ENCODE measurements around the gene EPS8L1.
"Not testable (repeated sequence)": the region's sequence is repeated elsewhere in the genome, so short reads cannot be mapped to it uniquely, and the experiment has no call there.

Gene EPS8L1

GRCh38 chr19:55094456-55095259 is 19.0 kb downstream of the EPS8L1 start:
- no peak for DNase-seq (ENCODE audit: low read depth)

GRCh38 chr19:55095260-55096060 is 19.8 kb downstream of the EPS8L1 start:
- DNase-seq (ENCODE audit: low read depth) = no peak

GRCh38 chr19:55096061-55096701 is 20.5 kb downstream of the EPS8L1 start:
- no peak for DNase-seq (ENCODE audit: low read depth)

GRCh38 chr19:55097864-55098715 is 22.4 kb downstream of the EPS8L1 start:
- DNase-seq (ENCODE audit: low read depth) = no peak

- no peak for DNase-seq (ENCODE audit: low read depth)
Observed at GRCh38 chr19:55098716-55099556, 23.3 kb downstream of the EPS8L1 start.

- no peak for DNase-seq (ENCODE audit: low read depth)
Observed at GRCh38 chr19:55099557-55100506, 24.2 kb downstream of the EPS8L1 start.

- no peak for DNase-seq (ENCODE audit: low read depth)
Observed at GRCh38 chr19:55101261-55101660, 25.6 kb downstream of the EPS8L1 start.

- DNase-seq (ENCODE audit: low read depth) = no peak
Observed at GRCh38 chr19:55103190-55103589, 27.5 kb downstream of the EPS8L1 start.

GRCh38 chr19:55105237-55105636 is 29.6 kb downstream of the EPS8L1 start:
- DNase-seq (ENCODE audit: low read depth) = no peak

GRCh38 chr19:55106591-55106990 is 30.9 kb downstream of the EPS8L1 start:
- no peak for DNase-seq (ENCODE audit: low read depth)

- not testable (repeated sequence) for DNase-seq (ENCODE audit: low read depth)
Observed at GRCh38 chr19:55107252-55107651, 31.6 kb downstream of the EPS8L1 start.

- DNase-seq (ENCODE audit: low read depth) = no peak
Observed at GRCh38 chr19:55109527-55110291, 34.0 kb downstream of the EPS8L1 start.

GRCh38 chr19:55111238-55111831 is 35.7 kb downstream of the EPS8L1 start:
- no peak for DNase-seq (ENCODE audit: low read depth)

GRCh38 chr19:55112246-55112776 is 36.6 kb downstream of the EPS8L1 start:
- DNase-seq (ENCODE audit: low read depth) = no peak

- DNase-seq (ENCODE audit: low read depth) = no peak
Observed at GRCh38 chr19:55112777-55113569, 37.3 kb downstream of the EPS8L1 start.

- DNase-seq (ENCODE audit: low read depth) = peak; percentile 95
Observed at GRCh38 chr19:55113570-55114039, 37.9 kb downstream of the EPS8L1 start.

- DNase-seq (ENCODE audit: low read depth) = no peak
Observed at GRCh38 chr19:55114566-55115145, 39.0 kb downstream of the EPS8L1 start.
